HG02870 (cell line): ENCODE data around the gene ATG7.
"Not testable (repeated sequence)": the region's sequence is repeated elsewhere in the genome, so short reads cannot be mapped to it uniquely, and the experiment has no call there.

Source experiments
- ATAC-seq: cut with Tn5 transposase; IDR thresholded peaks from one replicate; pipeline ENCODE4 v1.9.1; 2021; ENCODE audit warnings: mild to moderate bottlenecking, moderate library complexity; ENCODE audit not compliant: unreplicated experiment

Gene ATG7

GRCh38 chr3:11251807-11252176 lies 20.4 kb upstream of the ATG7 start:
- ATAC-seq: no peak

GRCh38 chr3:11254876-11255275 lies 17.3 kb upstream of the ATG7 start:
- ATAC-seq: no peak

- ATAC-seq: not testable (repeated sequence)
These were observed 16.7 kb upstream of the ATG7 start for GRCh38 chr3:11255537-11255936.

GRCh38 chr3:11258958-11259357 lies 13.2 kb upstream of the ATG7 start:
- no peak for ATAC-seq

GRCh38 chr3:11260460-11260859 lies 11.7 kb upstream of the ATG7 start:
- no peak for ATAC-seq

- ATAC-seq: no peak
These were observed 3.2 kb upstream of the ATG7 start for GRCh38 chr3:11269007-11269406.

- no peak for ATAC-seq
These were observed 843 bp downstream of the ATG7 start for GRCh38 chr3:11272906-11273574.

- no peak for ATAC-seq
These were observed 1.7 kb downstream of the ATG7 start for GRCh38 chr3:11273891-11274291.

GRCh38 chr3:11274566-11275142 lies 2.5 kb downstream of the ATG7 start:
- ATAC-seq: no peak

GRCh38 chr3:11275926-11276325 lies 3.7 kb downstream of the ATG7 start:
- ATAC-seq: no peak

- ATAC-seq: no peak
These were observed 4.7 kb downstream of the ATG7 start for GRCh38 chr3:11276901-11277300.

GRCh38 chr3:11282250-11283138 lies 10.3 kb downstream of the ATG7 start:
- no peak for ATAC-seq

GRCh38 chr3:11283139-11283475 lies 10.9 kb downstream of the ATG7 start:
- no peak for ATAC-seq

GRCh38 chr3:11284011-11284410 lies 11.8 kb downstream of the ATG7 start:
- no peak for ATAC-seq

GRCh38 chr3:11285471-11285870 lies 13.3 kb downstream of the ATG7 start:
- ATAC-seq: no peak

GRCh38 chr3:11287404-11287803 lies 15.2 kb downstream of the ATG7 start:
- ATAC-seq: no peak

- ATAC-seq: no peak
These were observed 15.9 kb downstream of the ATG7 start for GRCh38 chr3:11288021-11288491.

GRCh38 chr3:11288786-11289637 lies 16.8 kb downstream of the ATG7 start:
- ATAC-seq: peak; percentile 60

- peak; percentile 33 for ATAC-seq
These were observed 17.7 kb downstream of the ATG7 start for GRCh38 chr3:11289864-11290263.

GRCh38 chr3:11290743-11291680 lies 18.8 kb downstream of the ATG7 start:
- ATAC-seq: no peak
